Mesothelial cell of epicardium (in vitro differentiated cells): ENCODE results near the gene ERVH48-1. TPM values are rescaled to one million over a fixed set of nuclear protein-coding genes. Genes with fewer than 3 reads are reported as not detected.
"Not testable (repeated sequence)": the region's sequence is repeated elsewhere in the genome, so short reads cannot be mapped to it uniquely, and the experiment has no call there.

Source experiments
- DNase-seq, 2 experiments: peaks; one replicate each; pipeline ENCODE4 v3.0.0; 2021; ENCODE audit warnings: low spot score in 2 of 2; ENCODE audit not compliant: unreplicated experiment in 2 of 2
- H3K27ac Mint-ChIP-seq: 2 replicates; pipeline ENCODE4 v1.8.0; 2021; ENCODE audit warnings: mixed read lengths
- H3K27me3 Mint-ChIP-seq: 2 replicates; pipeline ENCODE4 v1.8.0; 2021; ENCODE audit warnings: low read depth, mixed read lengths
- H3K36me3 Mint-ChIP-seq: 2 replicates; pipeline ENCODE4 v1.8.0; 2021; ENCODE audit warnings: mixed read lengths
- H3K4me1 Mint-ChIP-seq: 2 replicates; pipeline ENCODE4 v1.8.0; 2021; ENCODE audit warnings: mixed read lengths
- H3K4me3 Mint-ChIP-seq: 2 replicates; pipeline ENCODE4 v1.8.0; 2021; ENCODE audit warnings: mild to moderate bottlenecking, moderate library complexity, mixed read lengths
- H3K9me3 Mint-ChIP-seq: 2 replicates; pipeline ENCODE4 v1.8.0; 2021; ENCODE audit warnings: mixed read lengths
- CTCF ChIP-seq: fragments of 200-600 bp; sonication (generic); IDR thresholded peaks from one replicate; pipeline ENCODE4 v1.5.0; 2021; ENCODE audit warnings: antibody characterized with exemption; ENCODE audit not compliant: unreplicated experiment
- total RNA-seq: library from RNA; stranded (reverse); gene quantifications from 3 replicates; pipeline ENCODE4 v1.2.1, GENCODE V29; 2021

Gene ERVH48-1
- total RNA-seq, 1 donor from 2014 or later = 4.5 TPM

- H3K9me3 Mint-ChIP-seq = no peaks in the 10 kb centered on the region
- TF ChIP-seq CTCF = no peak
- H3K27ac Mint-ChIP-seq = peak overlapping the region; percentile 87
- peaks cover 27% of the 10 kb centered on the region for H3K4me1 Mint-ChIP-seq
- no peaks in the 10 kb centered on the region for H3K27me3 Mint-ChIP-seq
- H3K4me3 Mint-ChIP-seq = no peak overlapping the region
- no peaks in the 10 kb centered on the region for H3K36me3 Mint-ChIP-seq
- DNase-seq = no peak
These were observed 43.8 kb upstream of the ERVH48-1 start for GRCh38 chr21:42969193-42969600.

GRCh38 chr21:42967616-42968015 lies 42.2 kb upstream of the ERVH48-1 start:
- H3K9me3 Mint-ChIP-seq, H3K27ac Mint-ChIP-seq, H3K27me3 Mint-ChIP-seq, H3K36me3 Mint-ChIP-seq, DNase-seq, H3K4me3 Mint-ChIP-seq: not testable (repeated sequence)
- peaks cover 28% of the 10 kb centered on the region for H3K4me1 Mint-ChIP-seq

GRCh38 chr21:42965211-42965560 lies 39.8 kb upstream of the ERVH48-1 start:
- no peaks in the 10 kb centered on the region for H3K36me3 Mint-ChIP-seq

GRCh38 chr21:42964546-42965210 lies 39.2 kb upstream of the ERVH48-1 start:
- H3K4me3 Mint-ChIP-seq = no peak overlapping the region
- H3K27ac Mint-ChIP-seq = peak overlapping the region; percentile 60
- no peak for TF ChIP-seq CTCF
- no peaks in the 10 kb centered on the region for H3K27me3 Mint-ChIP-seq
- no peaks in the 10 kb centered on the region for H3K36me3 Mint-ChIP-seq
- H3K9me3 Mint-ChIP-seq = no peaks in the 10 kb centered on the region
- DNase-seq = no peak
- H3K4me1 Mint-ChIP-seq = peaks cover 33% of the 10 kb centered on the region

More at GRCh38 chr21:42965211-42965560, 39.8 kb upstream of the ERVH48-1 start:
- Mint-ChIP-seq H3K9me3 (no peaks in the 10 kb centered on the region), H3K27ac (peak overlapping the region; percentile 10), H3K4me1 (peaks cover 33% of the 10 kb centered on the region), H3K4me3 (no peak overlapping the region), H3K27me3 (no peaks in the 10 kb centered on the region)
- TF ChIP-seq CTCF = no peak
- no peak for DNase-seq

- TF ChIP-seq CTCF = no peak
- no peak for DNase-seq
- Mint-ChIP-seq H3K4me1 (peaks cover 28% of the 10 kb centered on the region), H3K27me3 (no peaks in the 10 kb centered on the region), H3K36me3 (no peaks in the 10 kb centered on the region), H3K4me3 (no peak overlapping the region), H3K27ac (peak overlapping the region; percentile 60), H3K9me3 (no peaks in the 10 kb centered on the region)
These were observed 38.7 kb upstream of the ERVH48-1 start for GRCh38 chr21:42964086-42964485.

- no peaks in the 10 kb centered on the region for H3K9me3 Mint-ChIP-seq
- no peak overlapping the region for H3K4me3 Mint-ChIP-seq
- no peaks in the 10 kb centered on the region for H3K36me3 Mint-ChIP-seq
- peak overlapping the region; percentile 90 for H3K27ac Mint-ChIP-seq
- DNase-seq = no peak
- no peaks in the 10 kb centered on the region for H3K27me3 Mint-ChIP-seq
- H3K4me1 Mint-ChIP-seq = peaks cover 31% of the 10 kb centered on the region
- no peak for TF ChIP-seq CTCF
These were observed 37.1 kb upstream of the ERVH48-1 start for GRCh38 chr21:42962380-42963007.
